Lung (tissue), 12 donors: ENCODE measurements around the gene ANO1. TPM values are rescaled to one million over a fixed set of nuclear protein-coding genes. Genes with fewer than 3 reads are reported as not detected.
A peak's percentile ranks its signal among the peaks of the same experiment; 100 is the strongest.

Experiments
- ATAC-seq: fragments of 200-7000 bp; cut with Tn5 transposase; one replicate; pipeline ENCODE4 v1.9.1; 2020; ENCODE audit warnings: moderate number of reproducible peaks; ENCODE audit not compliant: insufficient read depth, low FRiP score
- DNase-seq, 3 donors: peaks; one replicate each; pipeline ENCODE4 v3.0.0-alpha.2; 2013 to 2017
- H3K27ac ChIP-seq, 2 donors: one replicate each; pipeline ENCODE4 v1.5.1; 2013; ENCODE audit warnings: mild to moderate bottlenecking in 2 of 2, moderate library complexity in 2 of 2, control low read depth in 1 of 2, inconsistent platforms in 1 of 2, low read depth in 1 of 2, low read length in 1 of 2
- H3K27me3 ChIP-seq, 3 donors: one replicate each; pipeline ENCODE4 v1.5.1; 2013; ENCODE audit warnings: low read length in 2 of 3; ENCODE audit not compliant: control insufficient read depth in 3 of 3, insufficient read depth in 3 of 3
- H3K36me3 ChIP-seq, 4 donors: one replicate each; pipeline ENCODE4 v1.5.1; 2013; ENCODE audit warnings: low read length in 4 of 4, mild to moderate bottlenecking in 1 of 4, moderate library complexity in 1 of 4; ENCODE audit not compliant: control insufficient read depth in 4 of 4, insufficient read depth in 4 of 4
- H3K4me1 ChIP-seq, 5 donors: one replicate each; pipeline ENCODE4 v1.5.1; 2013; ENCODE audit warnings: low read length in 5 of 5, mild to moderate bottlenecking in 2 of 5, moderate library complexity in 1 of 5; ENCODE audit not compliant: control insufficient read depth in 5 of 5, insufficient read depth in 5 of 5
- H3K4me3 ChIP-seq: one replicate; pipeline ENCODE4 v1.5.1; 2013; ENCODE audit warnings: mild to moderate bottlenecking, control low read depth, moderate library complexity
- H3K9ac ChIP-seq, 2 donors: one replicate each; pipeline ENCODE4 v1.5.1; 2013; ENCODE audit warnings: low read length in 2 of 2, control low read depth in 1 of 2; ENCODE audit not compliant: insufficient read depth in 1 of 2
- H3K9me3 ChIP-seq, 4 donors: one replicate each; pipeline ENCODE4 v1.5.1; 2013; ENCODE audit warnings: low read length in 3 of 4, mild to moderate bottlenecking in 1 of 4, moderate library complexity in 1 of 4; ENCODE audit not compliant: control insufficient read depth in 4 of 4, insufficient read depth in 3 of 4
- CTCF ChIP-seq: IDR thresholded peaks from 2 replicates; pipeline ENCODE4 v1.5.1; 2012; ENCODE audit warnings: mild to moderate bottlenecking; ENCODE audit errors: control extremely low read depth, extremely low read depth
- WGBS, 2 donors: extraction: QIAGEN DNeasy Blood & Tissue Kit; methylation state at CpG; one replicate each; pipeline ENCODE4 v1.1.7; 2013; 5-methylcytosine and 5-hydroxymethylcytosine counted together
- polyA plus RNA-seq, 2 donors: library from polyadenylated mRNA; stranded (reverse); fragments of 200-250 nt; gene quantifications; one replicate each; pipeline ENCODE4 v1.2.1, GENCODE V29; 2013
- total RNA-seq, 2 donors: library from RNA; depleted of rRNA in 1 of 2; stranded (reverse); fragments of >200 nt in 1 of 2; gene quantifications; one replicate each; pipeline ENCODE4 v1.2.1, GENCODE V29; 2014 to 2021
- donor health status: control.
- donor health status: control.
- donor health status: Bipolar disorder and iron deficiency.
- donor health status: healthy.
- donor health status: DM: yes; HTN: yes; CAD: no.

The ANO1 gene
- total and polyA plus RNA-seq, 4 donors, result 1.2 to 10.8 (median 5.5) TPM

DNA sequence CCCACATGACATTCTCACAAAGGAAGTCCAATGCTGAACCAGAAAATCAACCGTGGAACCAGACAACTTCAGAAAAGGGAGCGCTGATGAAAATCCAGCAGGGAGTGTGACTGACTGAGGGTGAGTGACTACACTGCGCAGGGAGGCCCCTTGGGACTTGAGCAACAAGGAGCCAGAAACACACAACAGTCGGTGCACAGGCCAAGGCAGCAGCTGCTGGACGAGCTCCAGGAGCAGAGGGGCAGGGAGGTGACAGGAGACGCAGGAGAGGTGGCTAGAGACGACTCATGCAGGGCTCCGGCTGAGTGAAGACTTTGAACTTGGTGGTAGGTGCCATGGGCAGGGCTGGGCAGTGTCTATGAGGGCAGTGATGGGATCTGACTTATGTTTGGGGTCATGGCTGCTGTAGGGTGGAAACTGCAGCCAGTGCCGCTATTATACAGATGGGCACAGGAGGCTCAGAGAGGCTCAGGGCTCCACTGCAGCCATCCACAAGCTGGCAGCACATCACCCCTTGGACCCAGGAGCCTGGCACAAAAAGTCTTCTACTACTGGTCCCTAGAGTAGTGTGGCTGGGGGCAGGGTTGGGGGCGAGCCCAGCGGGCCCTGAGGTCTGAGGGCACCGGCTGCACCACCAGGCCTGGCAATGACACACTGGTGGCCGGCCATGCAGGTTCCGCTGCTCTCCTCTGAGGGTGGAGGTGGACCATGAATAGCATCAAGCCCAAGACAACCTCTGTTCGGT is 114.7 kb downstream of the ANO1 start:
- ATAC-seq, result no peak
- H3K4me1 ChIP-seq, result no peaks in the 10 kb centered on the region
- no peak overlapping the region for H3K9ac ChIP-seq
- no peak for TF ChIP-seq CTCF
- H3K4me3 ChIP-seq, result no peak overlapping the region
- no peaks in the 10 kb centered on the region for H3K27me3 ChIP-seq
- H3K27ac ChIP-seq, result no peak overlapping the region
- WGBS, 2 donors, result 75 to 82% methylated on average over 15 of the region's 15 CpGs
- peaks cover 0 to 4% (median 0%) of the 10 kb centered on the region in 4 donors for H3K36me3 ChIP-seq
- DNase-seq, result peak; percentile 50 to 54 (median 51)
- H3K9me3 ChIP-seq, result no peaks in the 10 kb centered on the region

DNA sequence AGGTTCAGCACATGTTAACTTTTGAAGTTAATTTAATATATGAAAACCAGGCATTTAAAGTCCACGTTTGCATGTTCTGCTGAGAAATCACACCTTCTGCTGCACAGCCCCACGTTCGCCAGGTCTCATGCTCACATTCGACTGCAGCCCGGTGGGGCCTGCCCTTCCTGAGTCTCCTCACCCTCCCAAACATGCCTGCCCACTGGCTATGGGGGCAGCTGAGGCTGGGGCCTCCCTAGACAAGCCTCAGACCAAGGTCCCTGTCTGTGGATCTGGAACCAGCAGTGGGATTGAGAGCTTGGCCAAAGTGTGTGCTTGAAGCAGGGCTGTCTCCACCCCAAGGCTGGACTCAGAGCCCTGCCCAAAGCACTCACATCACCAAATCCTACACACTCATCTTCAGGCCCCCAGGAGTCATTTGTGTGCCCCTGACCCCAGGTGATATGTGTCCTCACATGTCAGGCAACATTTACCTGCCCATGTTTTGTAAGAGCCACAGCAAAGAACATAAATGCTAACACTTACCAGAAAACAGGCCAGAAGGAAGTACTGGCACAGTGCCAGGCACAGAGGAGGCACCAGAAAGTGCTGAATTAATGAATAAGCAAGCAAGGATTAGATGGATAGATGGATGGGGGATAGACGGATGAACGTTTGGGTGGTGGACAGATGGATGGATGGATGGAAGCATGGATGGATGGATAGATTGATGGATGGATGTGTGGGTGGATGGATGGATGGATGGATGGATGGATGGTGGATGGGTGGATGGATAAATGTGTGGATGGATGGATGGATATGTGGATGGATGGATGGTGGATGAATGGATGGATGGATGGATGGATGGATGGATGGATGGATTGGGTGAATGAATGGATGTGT is 115.5 kb downstream of the ANO1 start:
- no peak for TF ChIP-seq CTCF
- H3K9ac ChIP-seq, result peak overlapping the region in 1 of 2 donors; percentile 26
- no peaks in the 10 kb centered on the region for H3K9me3 ChIP-seq
- DNase-seq, result peak in 1 of 3 donors; percentile 16
- no peak overlapping the region for H3K4me3 ChIP-seq
- no peak for ATAC-seq
- H3K27ac ChIP-seq, result no peak overlapping the region
- H3K4me1 ChIP-seq, result no peaks in the 10 kb centered on the region
- no peaks in the 10 kb centered on the region for H3K27me3 ChIP-seq
- 85 to 88% methylated on average over 7 of the region's 7 CpGs for WGBS, 2 donors
- peaks cover 0 to 4% (median 0%) of the 10 kb centered on the region in 4 donors for H3K36me3 ChIP-seq

GRCh38 chr11:70194792-70195791 is 117.0 kb downstream of the ANO1 start:
- H3K36me3 ChIP-seq, result no peaks in the 10 kb centered on the region
- DNase-seq (no peak), ATAC-seq (no peak)
- H3K9me3 ChIP-seq, result no peaks in the 10 kb centered on the region
- no peak for TF ChIP-seq CTCF
- H3K27me3 ChIP-seq, result no peaks in the 10 kb centered on the region
- WGBS, 2 donors, result 76 to 77% methylated on average over 3 of the region's 3 CpGs
- H3K4me1 ChIP-seq, result no peaks in the 10 kb centered on the region
- H3K4me3 ChIP-seq, result no peak overlapping the region
- H3K9ac ChIP-seq, result no peak overlapping the region
- H3K27ac ChIP-seq, result no peak overlapping the region
